GM18951 (cell line): Measurements from ENCODE around the gene BCAR1.

Experiments used
- POLR2A ChIP-seq: IDR thresholded peaks from 4 replicates; pipeline ENCODE4 v1.6.1; 2011; ENCODE audit warnings: mild to moderate bottlenecking; ENCODE audit not compliant: insufficient read length, insufficient read depth; ENCODE audit errors: extremely low read depth
- in situ Hi-C: fragments of 300-500 bp; cut with MboI; formaldehyde crosslinking; loops from one replicate; pipeline ENCODE4 v1.12.0; 2022; ENCODE audit warnings: low sequenced_read_pairs, mixed read lengths, inconsistent platforms; ENCODE audit not compliant: unreplicated experiment

The BCAR1 gene

GRCh38 chr16:75235721-75236193 is 15.7 kb downstream of the BCAR1 start:
- in situ Hi-C loops, result no loop called here
- no peak for TF ChIP-seq POLR2A

GRCh38 chr16:75234856-75235696 is 16.3 kb downstream of the BCAR1 start:
- in situ Hi-C loops, result no loop called here

DNA sequence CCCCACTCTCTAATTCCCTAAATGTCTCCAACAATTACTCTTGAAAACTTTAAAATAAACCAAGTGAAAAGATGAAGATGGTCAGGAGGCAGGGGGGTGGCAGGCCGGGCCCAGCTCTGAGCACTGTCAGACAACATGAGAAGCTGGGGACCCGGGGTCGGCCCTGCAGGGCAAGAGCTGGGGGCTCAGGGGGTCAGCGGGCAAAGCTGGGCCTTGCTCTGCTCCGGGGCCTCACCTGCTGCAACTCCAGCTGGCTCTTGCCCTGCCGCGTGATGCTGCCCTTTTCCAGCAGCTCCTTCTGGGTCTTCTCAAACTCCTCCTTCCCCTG is 17.8 kb downstream of the BCAR1 start:
- no peak for TF ChIP-seq POLR2A
- in situ Hi-C loops, result no loop called here

More at GRCh38 chr16:75234856-75235696, 16.3 kb downstream of the BCAR1 start:
- no peak for TF ChIP-seq POLR2A

- in situ Hi-C loops, result no loop called here
These were observed 19.9 kb downstream of the BCAR1 start for GRCh38 chr16:75231570-75231969.

GRCh38 chr16:75230471-75231110 is 20.8 kb downstream of the BCAR1 start:
- in situ Hi-C loops, result no loop called here
- TF ChIP-seq POLR2A, result no peak

More at GRCh38 chr16:75231570-75231969, 19.9 kb downstream of the BCAR1 start:
- TF ChIP-seq POLR2A, result no peak

DNA sequence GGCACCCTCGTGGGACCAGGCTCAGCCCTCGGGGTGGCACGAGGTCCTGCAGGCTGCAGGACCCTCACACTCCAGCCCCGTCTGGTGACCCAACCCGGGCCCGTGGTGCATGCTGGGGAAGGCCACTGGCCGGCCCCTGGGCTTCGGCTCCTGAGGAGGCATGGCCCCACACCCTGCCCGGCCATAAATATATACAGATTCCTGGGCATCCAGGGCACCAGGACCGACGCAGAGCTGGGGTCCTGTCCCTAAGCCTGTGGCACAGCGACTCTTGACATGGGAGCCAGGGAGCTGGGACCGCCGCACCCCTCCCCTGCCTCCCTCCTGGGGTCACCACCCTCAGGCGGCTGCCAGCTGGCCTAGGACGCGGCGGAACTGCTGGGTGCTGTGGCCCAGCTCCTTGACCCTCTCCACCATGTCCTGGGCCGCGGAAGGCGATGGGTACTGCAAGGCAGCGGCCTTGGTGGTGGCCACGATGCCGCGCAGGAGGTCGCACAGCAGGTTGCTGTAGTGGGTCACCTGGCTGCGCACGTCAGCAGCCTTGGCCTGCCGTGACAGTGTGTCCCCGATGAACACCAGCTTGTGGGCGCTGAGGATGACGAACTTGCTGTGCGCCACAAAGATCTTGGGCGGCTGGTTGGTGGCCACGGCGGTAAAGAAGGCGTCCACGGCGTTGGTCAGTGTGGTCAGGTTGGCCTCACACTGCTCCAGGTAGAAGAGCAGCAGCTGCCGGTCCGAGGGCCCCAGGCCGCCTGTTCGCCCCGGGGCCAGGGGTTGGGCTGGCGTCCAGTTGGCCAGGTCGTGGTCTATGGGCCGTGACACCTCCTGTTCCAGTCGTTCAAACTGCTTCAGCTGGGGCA is 22.0 kb downstream of the BCAR1 start:
- TF ChIP-seq POLR2A, result no peak
- in situ Hi-C loops, result no loop called here

DNA sequence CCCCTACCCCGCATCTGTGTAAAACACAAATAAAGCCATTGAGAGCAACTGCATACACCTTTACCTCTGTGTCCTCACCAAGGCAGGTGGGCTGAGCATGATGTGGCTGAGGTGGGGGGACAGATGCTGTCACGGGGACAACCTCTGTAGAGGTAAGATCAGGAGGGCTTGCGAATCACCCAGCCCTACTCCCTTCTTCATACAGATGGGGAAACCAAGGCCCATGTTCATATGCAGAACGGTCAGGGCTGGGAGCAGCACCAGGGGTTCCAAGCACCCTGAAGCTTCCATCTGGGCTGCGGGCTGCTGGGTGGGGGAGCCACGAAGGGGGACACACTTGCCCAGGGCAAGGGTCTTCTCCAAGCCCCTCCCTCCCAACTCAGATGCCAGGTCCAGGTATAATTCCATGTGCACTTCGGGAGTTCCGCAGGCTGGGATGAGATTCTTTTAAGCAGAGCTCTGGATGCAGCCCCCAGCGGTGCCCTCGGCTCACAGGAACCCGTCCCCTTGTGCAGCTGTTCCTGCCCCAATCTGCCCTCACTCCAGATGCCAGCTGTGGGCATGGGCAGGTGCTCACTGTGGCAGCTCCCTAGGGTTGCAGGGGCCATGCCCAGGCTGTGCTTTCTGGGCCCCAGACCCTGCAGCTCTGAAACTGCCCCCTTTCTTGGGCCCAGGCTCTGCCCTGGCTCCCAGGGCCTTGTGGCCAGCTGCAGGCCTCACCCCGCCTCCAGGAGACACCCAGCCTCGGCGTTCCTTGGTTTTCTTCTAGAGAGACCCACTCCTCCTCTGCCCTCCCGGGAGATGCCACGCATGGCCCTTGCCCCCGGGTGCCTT is 23.1 kb downstream of the BCAR1 start:
- TF ChIP-seq POLR2A, result no peak
- in situ Hi-C loops, result no loop called here

GRCh38 chr16:75227361-75228142 is 23.9 kb downstream of the BCAR1 start:
- no peak for TF ChIP-seq POLR2A
- in situ Hi-C loops, result no loop called here

DNA sequence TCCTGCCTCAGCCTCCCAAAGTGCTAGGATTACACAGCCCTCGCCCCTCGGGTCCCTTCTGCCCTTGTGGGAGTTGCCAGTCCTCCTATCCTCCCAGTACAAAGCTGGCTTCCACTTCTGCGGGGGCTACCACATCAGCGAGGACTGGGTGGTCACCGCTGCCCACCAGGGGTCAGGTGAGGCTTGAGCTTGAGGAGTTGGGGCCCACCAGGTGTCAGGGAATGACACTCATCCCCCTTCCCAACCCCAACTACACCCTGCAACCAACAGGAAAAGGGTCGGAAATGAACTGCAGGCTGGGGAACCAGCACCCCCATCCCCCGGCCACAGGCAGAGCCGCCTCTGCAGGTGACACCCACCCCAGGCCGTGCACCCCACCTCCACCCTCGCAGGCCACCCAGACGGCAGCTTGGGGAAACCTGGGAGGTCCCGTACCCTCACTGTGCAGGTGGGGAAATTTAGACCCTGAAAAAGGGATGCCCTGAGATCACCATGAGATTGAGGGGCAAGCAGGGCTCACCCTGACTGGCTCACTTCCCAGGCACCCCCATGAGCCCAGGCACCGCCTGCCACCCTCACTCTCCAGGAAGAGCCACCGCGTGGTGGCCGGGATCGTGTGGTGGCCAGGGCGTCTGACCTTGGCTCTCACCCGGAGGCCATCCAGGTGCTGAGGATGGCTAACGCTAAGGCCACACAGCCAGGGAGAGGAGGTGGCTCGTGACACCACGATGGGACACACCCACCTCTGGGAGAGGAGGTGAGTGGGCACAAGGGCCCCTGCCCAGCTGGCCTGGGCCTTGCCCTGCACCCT is 24.7 kb downstream of the BCAR1 start:
- no peak for TF ChIP-seq POLR2A
- in situ Hi-C loops, result no loop called here

DNA sequence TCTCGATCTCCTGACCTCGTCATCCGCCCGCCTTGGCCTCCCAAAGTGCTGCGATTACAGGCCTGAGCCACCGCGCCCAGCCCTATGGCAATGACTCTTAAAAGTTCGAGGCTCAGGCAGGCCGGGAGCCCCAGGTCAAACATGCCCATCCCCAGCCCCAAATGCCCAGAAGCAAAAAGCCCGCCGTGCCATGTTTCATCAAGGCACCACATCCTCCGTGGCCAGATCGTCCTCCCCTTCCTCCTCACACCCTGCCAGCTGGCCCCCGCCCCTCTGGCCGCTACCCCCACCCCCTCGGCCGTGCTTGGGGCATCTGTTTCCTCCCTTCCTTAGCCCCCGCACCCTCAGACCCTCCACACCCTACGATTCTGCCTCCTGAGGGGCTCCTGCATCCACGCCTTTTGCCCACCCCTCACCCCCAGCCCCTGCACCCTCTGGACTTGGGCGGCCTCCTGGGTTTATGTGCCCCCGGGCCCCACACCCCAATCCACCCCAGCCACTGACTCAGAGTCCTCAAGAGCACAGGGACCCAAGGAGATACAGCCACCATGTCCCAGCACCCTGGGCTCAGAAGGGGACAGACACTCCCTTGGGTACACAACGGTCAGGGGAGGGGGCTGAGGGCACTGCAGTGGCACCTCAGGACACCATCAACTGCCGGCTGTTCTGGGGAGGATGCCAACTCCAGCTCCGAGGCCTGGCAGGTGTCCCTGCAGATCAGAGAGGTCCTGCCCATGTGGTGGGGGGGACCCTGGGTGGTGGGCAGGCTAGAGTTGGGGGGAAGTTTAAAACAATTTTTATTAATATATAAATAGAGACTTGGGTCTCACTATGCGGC is 25.5 kb downstream of the BCAR1 start:
- TF ChIP-seq POLR2A, result no peak
- in situ Hi-C loops, result no loop called here

GRCh38 chr16:75225092-75225491 is 26.3 kb downstream of the BCAR1 start:
- no peak for TF ChIP-seq POLR2A
- in situ Hi-C loops, result no loop called here
